Endodermal cell (in vitro differentiated cells): ENCODE results near the gene TBX15. TPM values are rescaled to one million over a fixed set of nuclear protein-coding genes. Genes with fewer than 3 reads are reported as not detected.

Experiments
- DNase-seq: peaks from one replicate; pipeline ENCODE4 v3.0.0-alpha.2; 2017
- H3K27ac ChIP-seq: 2 replicates; pipeline ENCODE4 v1.5.1; 2013; ENCODE audit warnings: mild to moderate bottlenecking, low read depth, low read length, moderate library complexity
- H3K27me3 ChIP-seq: 2 replicates; pipeline ENCODE4 v1.6.1; 2013; ENCODE audit warnings: mild to moderate bottlenecking, low read length, moderate library complexity; ENCODE audit not compliant: insufficient read depth, control insufficient read depth, poor library complexity, severe bottlenecking
- H3K36me3 ChIP-seq: 2 replicates; pipeline ENCODE4 v1.7.0; 2013; ENCODE audit warnings: mild to moderate bottlenecking, low read length, moderate library complexity; ENCODE audit not compliant: control insufficient read depth, insufficient read depth
- H3K4me1 ChIP-seq: one replicate; pipeline ENCODE4 v1.7.0; 2013; ENCODE audit warnings: low read length; ENCODE audit not compliant: control insufficient read depth, insufficient read depth
- H3K4me3 ChIP-seq: 2 replicates; pipeline ENCODE4 v1.5.1; 2013; ENCODE audit warnings: mild to moderate bottlenecking, low read length, moderate library complexity
- H3K9ac ChIP-seq: 2 replicates; pipeline ENCODE4 v1.6.1; 2013; ENCODE audit warnings: mild to moderate bottlenecking, low read length, moderate library complexity; ENCODE audit not compliant: poor library complexity, severe bottlenecking; ENCODE audit errors: extremely low read depth
- H3K9me3 ChIP-seq: 2 replicates; pipeline ENCODE4 v1.6.1; 2013; ENCODE audit warnings: mild to moderate bottlenecking, low read length, moderate library complexity; ENCODE audit not compliant: control insufficient read depth
- H3K27ac Mint-ChIP-seq: 2 replicates; pipeline ENCODE4 v1.8.0; 2020; ENCODE audit warnings: mixed read lengths
- H3K27me3 Mint-ChIP-seq: 2 replicates; pipeline ENCODE4 v1.8.0; 2021; ENCODE audit warnings: mild to moderate bottlenecking, mixed read lengths; ENCODE audit not compliant: insufficient read depth
- H3K36me3 Mint-ChIP-seq: 2 replicates; pipeline ENCODE4 v1.8.0; 2020; ENCODE audit warnings: low read depth, mixed read lengths
- H3K4me1 Mint-ChIP-seq: 2 replicates; pipeline ENCODE4 v1.8.0; 2020; ENCODE audit warnings: mixed read lengths
- H3K4me3 Mint-ChIP-seq: 2 replicates; pipeline ENCODE4 v1.8.0; 2020; ENCODE audit warnings: mild to moderate bottlenecking, moderate library complexity, mixed read lengths
- H3K9me3 Mint-ChIP-seq: 2 replicates; pipeline ENCODE4 v1.8.0; 2020; ENCODE audit warnings: mild to moderate bottlenecking, mixed read lengths
- CTCF ChIP-seq: fragments of 200-600 bp; sonication (generic); conservative IDR thresholded peaks from 2 replicates; pipeline ENCODE4 v1.5.0; 2021; ENCODE audit warnings: antibody characterized with exemption, mild to moderate bottlenecking
- WGBS, 2 experiments: methylation state at CpG; one replicate each; pipeline versions ENCODE4 v1.1.5 to v1.1.7; 2013; ENCODE audit warnings: missing lambda C conversion rate in 2 of 2, mixed read lengths in 1 of 2; ENCODE audit not compliant: insufficient coverage in 1 of 2, insufficient read length in 1 of 2; 5-methylcytosine and 5-hydroxymethylcytosine counted together
- total RNA-seq, 2 donors: library from RNA; stranded (reverse); fragmentation: NEBNext Ultra II Directional in 1 of 2; extraction: Animal tissue kit (Norgen Biotek cat#: 25700) in 1 of 2; gene quantifications; 2 replicates in 1 of 2; 3 replicates in 1 of 2; pipeline ENCODE4 v1.2.1, GENCODE V29; 2021

TBX15 gene
- total RNA-seq, 2 donors from 2014 or later = 0.09 TPM; not detected in 1

- WGBS, 2 experiments = 85 to 93% methylated on average over 1 to 2 of the region's 2 CpGs
- TF ChIP-seq CTCF = no peak
- no peak overlapping the region for H3K4me3 Mint-ChIP-seq
- H3K36me3 ChIP-seq = no peaks in the 10 kb centered on the region
- no peaks in the 10 kb centered on the region for H3K4me1 ChIP-seq
- H3K27me3 Mint-ChIP-seq = peaks cover 63% of the 10 kb centered on the region
- H3K4me1 Mint-ChIP-seq = no peaks in the 10 kb centered on the region
- no peak overlapping the region for H3K27ac Mint-ChIP-seq
- H3K4me3 ChIP-seq = no peak overlapping the region
- peaks cover 4% of the 10 kb centered on the region for H3K27me3 ChIP-seq
- no peaks in the 10 kb centered on the region for H3K36me3 Mint-ChIP-seq
- no peaks in the 10 kb centered on the region for H3K9me3 Mint-ChIP-seq
- DNase-seq = no peak
- no peaks in the 10 kb centered on the region for H3K9me3 ChIP-seq
- H3K9ac ChIP-seq = no peak overlapping the region
- no peak overlapping the region for H3K27ac ChIP-seq
These were observed 17.7 kb downstream of the TBX15 start for GRCh38 chr1:118970451-118970850.

GRCh38 chr1:118963456-118964430 is 24.4 kb downstream of the TBX15 start:
- H3K4me3 ChIP-seq = no peak overlapping the region
- no peak for DNase-seq
- TF ChIP-seq CTCF = no peak
- H3K36me3 ChIP-seq = no peaks in the 10 kb centered on the region
- Mint-ChIP-seq H3K36me3 (no peaks in the 10 kb centered on the region), H3K9me3 (no peaks in the 10 kb centered on the region), H3K4me1 (peaks cover 8% of the 10 kb centered on the region), H3K27me3 (peaks cover 10% of the 10 kb centered on the region), H3K27ac (no peak overlapping the region), H3K4me3 (no peak overlapping the region)
- H3K27ac ChIP-seq = no peak overlapping the region
- WGBS, 2 experiments = 93 to 100% methylated on average over 2 to 3 of the region's 3 CpGs
- H3K9me3 ChIP-seq = no peaks in the 10 kb centered on the region
- no peak overlapping the region for H3K9ac ChIP-seq
- no peaks in the 10 kb centered on the region for H3K4me1 ChIP-seq
- no peaks in the 10 kb centered on the region for H3K27me3 ChIP-seq

GRCh38 chr1:118963138-118963455 is 25.0 kb downstream of the TBX15 start:
- no peak for DNase-seq
- H3K9me3 ChIP-seq = no peaks in the 10 kb centered on the region
- H3K27ac ChIP-seq = no peak overlapping the region
- no peak for TF ChIP-seq CTCF
- 83 to 96% methylated on average over 1 to 2 of the region's 2 CpGs for WGBS, 2 experiments
- no peaks in the 10 kb centered on the region for H3K27me3 ChIP-seq
- H3K9ac ChIP-seq = no peak overlapping the region
- H3K4me1 ChIP-seq = no peaks in the 10 kb centered on the region
- no peaks in the 10 kb centered on the region for H3K36me3 ChIP-seq
- H3K27ac Mint-ChIP-seq = no peak overlapping the region
- H3K4me1 Mint-ChIP-seq = peaks cover 8% of the 10 kb centered on the region
- no peaks in the 10 kb centered on the region for H3K9me3 Mint-ChIP-seq
- H3K4me3 ChIP-seq = no peak overlapping the region
- no peak overlapping the region for H3K4me3 Mint-ChIP-seq
- no peaks in the 10 kb centered on the region for H3K36me3 Mint-ChIP-seq
- H3K27me3 Mint-ChIP-seq = peaks cover 8% of the 10 kb centered on the region
